ENCODE results near the gene SLC66A2.

DNA sequence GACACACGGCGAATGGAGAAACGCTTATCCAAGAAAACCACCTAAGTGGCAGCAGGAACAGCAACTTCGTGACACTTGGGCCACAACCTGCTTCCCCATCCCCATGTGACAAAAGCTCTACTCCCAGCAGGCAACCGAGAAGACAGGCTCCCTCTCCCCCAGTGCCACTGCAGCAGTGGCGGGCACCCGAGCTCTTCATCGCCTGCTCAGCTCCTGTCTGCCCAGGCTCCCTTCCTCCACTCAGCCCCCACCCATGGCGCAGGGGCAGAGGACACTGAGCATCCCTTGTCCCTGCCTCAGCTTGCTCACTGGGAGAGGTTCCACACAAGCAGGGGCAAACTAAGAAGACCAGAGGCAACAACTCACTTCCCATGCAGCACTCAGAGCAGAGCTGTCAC, 22.9 kb downstream of the SLC66A2 start:
- TF ChIP-seq, protein P1, sequence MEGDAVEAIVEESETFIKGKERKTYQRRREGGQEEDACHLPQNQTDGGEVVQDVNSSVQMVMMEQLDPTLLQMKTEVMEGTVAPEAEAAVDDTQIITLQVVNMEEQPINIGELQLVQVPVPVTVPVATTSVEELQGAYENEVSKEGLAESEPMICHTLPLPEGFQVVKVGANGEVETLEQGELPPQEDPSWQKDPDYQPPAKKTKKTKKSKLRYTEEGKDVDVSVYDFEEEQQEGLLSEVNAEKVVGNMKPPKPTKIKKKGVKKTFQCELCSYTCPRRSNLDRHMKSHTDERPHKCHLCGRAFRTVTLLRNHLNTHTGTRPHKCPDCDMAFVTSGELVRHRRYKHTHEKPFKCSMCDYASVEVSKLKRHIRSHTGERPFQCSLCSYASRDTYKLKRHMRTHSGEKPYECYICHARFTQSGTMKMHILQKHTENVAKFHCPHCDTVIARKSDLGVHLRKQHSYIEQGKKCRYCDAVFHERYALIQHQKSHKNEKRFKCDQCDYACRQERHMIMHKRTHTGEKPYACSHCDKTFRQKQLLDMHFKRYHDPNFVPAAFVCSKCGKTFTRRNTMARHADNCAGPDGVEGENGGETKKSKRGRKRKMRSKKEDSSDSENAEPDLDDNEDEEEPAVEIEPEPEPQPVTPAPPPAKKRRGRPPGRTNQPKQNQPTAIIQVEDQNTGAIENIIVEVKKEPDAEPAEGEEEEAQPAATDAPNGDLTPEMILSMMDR (IDR thresholded peaks at IDR 0.05) = no peak
- TF ChIP-seq POLR2A (IDR thresholded peaks at IDR 0.05) = no peak
